Liver (tissue), 3 donors: ENCODE results near the gene UPP1.

Source experiments
- FOXA1 ChIP-seq: IDR thresholded peaks from 2 replicates; pipeline ENCODE4 v1.6.1; 2016; ENCODE audit warnings: antibody characterized with exemption
- RAD21 ChIP-seq, 2 donors: IDR thresholded peaks; 2 replicates each; pipeline ENCODE4 v1.6.1; 2016; ENCODE audit warnings: antibody characterized with exemption in 2 of 2, mild to moderate bottlenecking in 2 of 2
- TAF1 ChIP-seq: conservative IDR thresholded peaks from 2 replicates; pipeline ENCODE4 v1.6.1; 2016; ENCODE audit warnings: antibody characterized with exemption, mild to moderate bottlenecking
- YY1 ChIP-seq: IDR thresholded peaks from 2 replicates; pipeline ENCODE4 v1.6.1; 2016; ENCODE audit warnings: antibody characterized with exemption, mild to moderate bottlenecking
- TF ChIP-seq, protein P1 (sequence below): fragments of 150-350 bp; IDR thresholded peaks from 2 replicates; pipeline ENCODE4 v1.5.1; 2017; ENCODE audit warnings: improper control_type of control experiment, low read depth, low read length; ENCODE audit not compliant: missing input control
- donor health status: healthy.
- donor health status: healthy.

DNA sequence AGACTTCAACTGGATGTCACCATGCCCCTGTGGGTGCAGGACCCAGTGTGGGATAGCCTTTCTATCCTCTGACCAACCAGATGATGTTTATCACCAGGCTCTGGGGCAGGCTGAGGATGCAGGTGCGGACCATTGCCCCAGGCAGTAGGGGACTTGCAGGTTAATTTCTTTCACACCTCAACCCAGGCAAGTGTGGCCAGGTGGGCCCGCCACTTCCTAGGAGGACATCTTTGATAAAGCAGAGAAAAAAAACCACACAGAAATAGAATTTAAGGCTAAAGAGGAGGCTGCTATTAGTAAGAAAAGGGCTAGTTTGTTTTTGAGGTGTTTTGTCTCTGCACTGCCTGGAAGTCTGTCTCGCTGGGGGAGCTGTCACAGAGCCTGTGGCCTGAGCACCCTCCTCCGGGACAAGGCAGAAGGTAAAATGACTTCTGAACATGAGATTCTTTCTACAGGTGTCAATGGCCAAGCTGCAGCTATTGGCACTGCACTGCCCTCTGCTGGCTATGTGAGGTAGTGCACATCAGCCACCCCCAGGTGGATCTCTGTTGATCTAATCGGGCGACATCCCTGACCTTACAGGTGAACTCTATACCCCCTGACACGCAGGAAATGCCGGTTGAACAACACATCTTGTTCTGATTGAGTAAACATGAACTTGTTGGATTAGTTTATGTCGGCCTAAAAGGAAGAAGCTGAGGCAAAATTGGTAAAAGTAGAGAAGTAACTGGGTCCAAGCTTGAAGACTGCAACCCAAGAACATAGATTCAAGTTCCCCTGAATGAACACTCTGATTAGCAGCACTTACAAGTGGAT is 21.0 kb downstream of the UPP1 start:
- TF ChIP-seq, protein P1, sequence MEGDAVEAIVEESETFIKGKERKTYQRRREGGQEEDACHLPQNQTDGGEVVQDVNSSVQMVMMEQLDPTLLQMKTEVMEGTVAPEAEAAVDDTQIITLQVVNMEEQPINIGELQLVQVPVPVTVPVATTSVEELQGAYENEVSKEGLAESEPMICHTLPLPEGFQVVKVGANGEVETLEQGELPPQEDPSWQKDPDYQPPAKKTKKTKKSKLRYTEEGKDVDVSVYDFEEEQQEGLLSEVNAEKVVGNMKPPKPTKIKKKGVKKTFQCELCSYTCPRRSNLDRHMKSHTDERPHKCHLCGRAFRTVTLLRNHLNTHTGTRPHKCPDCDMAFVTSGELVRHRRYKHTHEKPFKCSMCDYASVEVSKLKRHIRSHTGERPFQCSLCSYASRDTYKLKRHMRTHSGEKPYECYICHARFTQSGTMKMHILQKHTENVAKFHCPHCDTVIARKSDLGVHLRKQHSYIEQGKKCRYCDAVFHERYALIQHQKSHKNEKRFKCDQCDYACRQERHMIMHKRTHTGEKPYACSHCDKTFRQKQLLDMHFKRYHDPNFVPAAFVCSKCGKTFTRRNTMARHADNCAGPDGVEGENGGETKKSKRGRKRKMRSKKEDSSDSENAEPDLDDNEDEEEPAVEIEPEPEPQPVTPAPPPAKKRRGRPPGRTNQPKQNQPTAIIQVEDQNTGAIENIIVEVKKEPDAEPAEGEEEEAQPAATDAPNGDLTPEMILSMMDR = peak; percentile 99
- TF ChIP-seq TAF1 (no peak), YY1 (peak; percentile 55), RAD21 (IDR thresholded peaks at IDR 0.05) (peak; percentile 98), FOXA1 (peak; percentile 84)
